LoVo (cell line): ENCODE data around the gene SUGCT.
A peak's percentile ranks its signal among the peaks of the same experiment; 100 is the strongest.
"Not testable (repeated sequence)": the region's sequence is repeated elsewhere in the genome, so short reads cannot be mapped to it uniquely, and the experiment has no call there.

Experiments
- DNase-seq: peaks from one replicate; pipeline ENCODE4 v3.0.0-alpha.2; 2016; ENCODE audit warnings: low spot score

SUGCT gene

GRCh38 chr7:40405991-40406390, 271.2 kb downstream of the SUGCT start:
- no peak for DNase-seq

DNA sequence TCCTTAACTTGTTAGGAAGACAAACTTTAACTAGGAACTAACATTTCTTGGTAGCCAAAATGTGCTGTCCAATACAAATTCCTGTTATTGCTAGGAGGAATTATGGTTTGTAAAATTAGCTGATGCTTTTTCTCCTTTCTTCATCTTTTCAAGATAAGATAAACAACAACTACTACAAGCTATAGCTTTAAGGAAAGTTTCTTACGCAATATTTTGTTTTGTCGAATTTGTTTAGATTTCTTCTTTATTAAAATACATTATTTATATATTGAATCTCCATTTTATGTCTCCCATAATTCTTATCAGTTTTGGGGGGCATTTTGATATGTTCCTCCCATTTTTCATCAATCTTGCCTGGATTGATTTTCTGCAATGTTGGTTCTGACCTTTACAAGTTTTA, 277.5 kb downstream of the SUGCT start:
- DNase-seq, result no peak

DNA sequence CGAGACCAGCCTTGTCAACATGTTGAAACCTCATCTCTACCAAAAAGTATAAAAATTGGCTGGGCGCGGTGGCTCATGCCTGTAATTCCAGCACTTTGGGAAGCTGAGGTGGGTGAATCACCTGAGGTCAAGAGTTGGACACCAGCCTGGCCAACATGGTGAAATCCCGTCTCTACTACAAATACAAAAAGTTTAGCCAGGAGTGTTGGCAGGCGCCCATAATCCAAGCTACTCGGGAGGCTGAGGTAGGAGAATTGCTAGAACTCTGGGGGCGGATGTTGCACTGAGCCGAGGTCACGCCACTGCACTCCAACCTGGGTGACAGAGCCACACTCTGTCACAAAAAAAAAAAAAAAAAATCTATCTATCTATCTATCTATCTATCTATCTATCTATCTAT, 279.9 kb downstream of the SUGCT start:
- not testable (repeated sequence) for DNase-seq

- no peak for DNase-seq
These were observed 283.6 kb downstream of the SUGCT start for GRCh38 chr7:40418448-40418847.

- DNase-seq, result peak; percentile 14
These were observed 284.2 kb downstream of the SUGCT start for GRCh38 chr7:40418983-40419382.

- DNase-seq, result no peak
These were observed 285.0 kb downstream of the SUGCT start for GRCh38 chr7:40419806-40420205.

GRCh38 chr7:40421433-40421832, 286.6 kb downstream of the SUGCT start:
- no peak for DNase-seq

GRCh38 chr7:40425696-40426095, 290.9 kb downstream of the SUGCT start:
- no peak for DNase-seq

- DNase-seq, result no peak
These were observed 293.6 kb downstream of the SUGCT start for GRCh38 chr7:40428421-40428820.

GRCh38 chr7:40429826-40430225, 295.0 kb downstream of the SUGCT start:
- DNase-seq, result no peak

DNA sequence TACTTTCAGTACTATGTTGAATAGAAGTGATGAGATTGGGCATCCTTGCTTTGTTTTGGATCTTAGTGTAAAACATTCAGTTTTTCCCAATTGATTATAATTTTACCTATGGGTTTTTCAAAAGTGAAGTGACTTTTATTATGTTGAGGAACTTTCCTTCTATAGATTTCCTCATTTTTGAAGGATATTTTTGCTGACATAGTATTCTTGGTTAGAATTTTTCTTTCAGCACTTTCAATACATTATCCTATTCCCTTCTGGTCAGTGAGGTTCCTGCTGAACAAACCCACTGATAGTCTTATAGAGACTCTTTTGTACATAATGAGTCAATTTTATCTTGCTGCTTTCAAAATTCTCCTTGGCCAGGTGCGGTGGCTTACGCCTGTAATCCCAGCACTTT, 297.2 kb downstream of the SUGCT start:
- DNase-seq, result no peak

GRCh38 chr7:40436710-40437109, 301.9 kb downstream of the SUGCT start:
- no peak for DNase-seq

- peak; percentile 59 for DNase-seq
These were observed 302.7 kb downstream of the SUGCT start for GRCh38 chr7:40437498-40437897.

DNA sequence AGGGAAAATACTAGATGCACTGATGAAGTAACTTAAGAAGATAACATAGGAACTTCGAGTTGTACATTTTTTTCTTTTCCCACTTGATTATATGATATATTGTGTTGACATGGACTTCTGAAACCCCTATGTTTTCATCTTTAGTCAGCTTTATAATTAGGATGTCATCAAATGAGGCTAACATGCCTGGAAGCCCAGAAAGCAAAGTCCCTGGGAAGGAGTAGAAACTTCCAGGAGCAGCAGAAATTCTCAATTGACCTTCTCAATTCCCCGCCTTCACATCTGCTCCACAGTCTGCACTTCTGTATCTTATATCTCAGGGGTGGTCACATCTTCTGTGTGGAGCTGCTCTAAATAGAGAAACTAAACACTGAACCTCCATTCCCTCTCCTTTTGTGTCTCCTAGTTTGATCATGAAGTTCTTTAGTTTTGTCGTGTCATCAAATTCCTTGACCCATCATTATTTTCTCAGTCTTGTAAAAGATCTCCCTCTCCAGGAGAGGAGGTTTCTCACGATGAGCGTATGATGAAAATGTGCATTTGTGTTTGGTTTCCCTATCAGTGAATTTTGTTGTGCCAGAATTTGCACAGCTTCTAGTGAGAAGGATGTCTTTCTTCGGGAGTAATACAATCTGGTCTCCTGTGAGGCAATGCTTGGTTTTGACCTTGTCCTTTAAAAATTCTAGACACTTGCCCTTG, 303.3 kb downstream of the SUGCT start:
- no peak for DNase-seq

DNA sequence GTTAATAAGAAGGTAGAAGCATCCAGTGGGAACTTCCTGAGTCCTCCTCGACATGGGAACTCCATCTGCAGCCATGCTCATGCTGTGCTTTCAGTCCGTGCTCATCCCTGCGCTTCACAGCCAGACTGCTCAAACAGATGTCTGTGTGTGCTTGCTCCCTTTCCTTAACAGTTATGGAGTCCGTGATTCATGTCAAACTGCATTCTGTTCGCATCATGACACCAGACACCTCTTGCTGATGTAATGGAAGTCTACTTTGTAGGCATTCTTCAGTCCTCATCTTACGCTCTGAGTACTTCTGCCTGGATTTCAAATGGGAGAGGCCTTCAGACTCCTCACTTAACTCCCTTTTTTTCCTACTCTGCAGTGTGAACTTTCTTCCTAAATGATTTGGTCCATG, 304.9 kb downstream of the SUGCT start:
- no peak for DNase-seq

DNA sequence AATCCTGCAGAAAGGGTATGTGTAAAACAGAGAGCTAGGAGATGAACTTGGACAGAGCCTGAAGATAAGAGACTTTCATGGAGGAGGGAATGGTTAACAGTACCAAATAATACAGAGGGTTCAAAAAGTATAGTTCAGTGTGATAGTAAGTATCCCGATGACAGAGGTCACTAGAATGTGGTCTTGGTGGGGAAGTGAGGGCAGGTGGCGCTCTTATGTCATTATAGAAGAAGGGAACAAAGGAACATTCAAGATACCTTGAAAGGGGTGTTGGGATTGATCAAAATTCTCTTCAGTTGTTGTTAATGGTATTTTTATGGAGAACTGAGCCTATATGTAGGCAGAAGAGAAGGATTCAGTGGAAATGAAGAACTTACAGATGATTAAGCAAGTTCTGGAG, 312.5 kb downstream of the SUGCT start:
- no peak for DNase-seq

- no peak for DNase-seq
These were observed 320.7 kb downstream of the SUGCT start for GRCh38 chr7:40455485-40455884.

- DNase-seq, result no peak
These were observed 323.1 kb downstream of the SUGCT start for GRCh38 chr7:40457776-40458480.

DNA sequence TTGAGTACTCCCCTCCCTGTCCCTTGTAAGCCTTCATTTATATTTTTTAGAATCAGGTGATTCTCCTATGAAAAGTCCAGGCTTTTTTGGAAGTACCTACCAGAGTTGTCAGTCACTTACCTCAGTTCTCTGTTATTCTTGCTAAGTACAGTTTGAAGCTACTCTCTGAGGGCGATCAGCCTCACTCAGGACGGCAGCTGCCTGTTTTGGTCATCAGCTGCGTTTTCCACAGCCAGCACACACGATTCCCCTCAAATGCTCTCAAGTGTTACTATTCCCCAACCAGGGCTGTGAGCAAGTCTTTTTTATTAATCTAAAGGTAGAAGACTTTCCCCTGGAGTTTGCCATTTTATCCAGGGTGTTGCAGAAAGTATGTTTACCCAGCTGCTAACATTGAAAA, 328.6 kb downstream of the SUGCT start:
- DNase-seq, result no peak

DNA sequence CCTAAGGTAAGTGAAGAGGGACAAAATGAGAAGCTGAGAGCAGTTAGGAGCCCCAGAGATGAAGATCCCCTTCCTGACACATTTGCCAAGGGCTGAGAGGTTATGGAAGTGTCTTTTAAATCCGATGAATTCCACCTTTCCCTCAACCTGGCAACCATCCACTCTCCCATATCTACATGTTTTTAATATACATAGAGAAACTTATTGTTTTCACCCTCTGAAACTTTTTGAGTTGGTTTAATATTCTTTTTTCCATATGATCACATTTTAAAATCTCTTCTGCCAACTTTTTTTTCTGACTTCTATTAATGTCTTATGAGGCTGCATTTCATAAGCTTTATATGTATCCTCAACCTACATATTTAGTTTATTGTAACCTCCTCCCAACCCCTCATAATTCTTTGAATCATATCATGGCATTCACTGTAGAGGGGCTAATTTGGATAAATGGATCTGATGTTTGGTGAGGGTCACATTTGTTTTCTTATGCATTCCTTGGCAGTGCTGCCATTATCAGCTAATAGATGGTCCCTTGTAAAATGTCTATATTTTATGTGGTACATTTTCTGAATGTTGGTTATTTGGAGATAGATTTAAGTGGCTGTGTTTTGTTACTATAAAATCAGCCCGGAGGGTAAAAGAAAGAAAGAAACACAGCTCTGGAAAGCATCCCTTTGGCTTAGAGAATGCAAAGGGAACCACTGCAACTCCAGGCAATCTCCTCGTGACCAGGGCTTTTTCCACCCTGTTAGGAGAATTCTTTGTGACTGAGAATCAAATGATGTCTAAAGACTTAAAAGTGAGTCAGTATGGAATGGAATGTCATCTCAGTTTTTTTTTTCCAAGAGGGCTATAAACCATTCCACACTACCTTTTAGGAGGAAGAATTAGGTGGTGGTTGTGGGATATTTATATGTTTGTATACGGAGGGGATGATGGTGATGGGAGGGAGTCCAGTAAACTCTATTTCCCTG, 334.4 kb downstream of the SUGCT start:
- DNase-seq, result peak; percentile 61

GRCh38 chr7:40470091-40470592, 335.3 kb downstream of the SUGCT start:
- DNase-seq, result peak; percentile 35

GRCh38 chr7:40470817-40471216, 336.0 kb downstream of the SUGCT start:
- DNase-seq, result no peak
